ENCODE measurements around the gene CDC42EP5.
A peak's percentile ranks its signal among the peaks of the same experiment; 100 is the strongest.

CDC42EP5 gene

GRCh38 chr19:54462655-54463530, 10.2 kb downstream of the CDC42EP5 start:
- peak; percentile 48 to 53 for DNase-seq (ENCODE audit: low read depth in 1 of 2, low spot score in 1 of 2)

- no peak for DNase-seq (ENCODE audit: low read depth in 1 of 2, low spot score in 1 of 2)
Measured at GRCh38 chr19:54462047-54462654, 10.9 kb downstream of the CDC42EP5 start.

GRCh38 chr19:54461613-54462012, 11.5 kb downstream of the CDC42EP5 start:
- DNase-seq (ENCODE audit: low read depth in 1 of 2, low spot score in 1 of 2), result no peak

DNA sequence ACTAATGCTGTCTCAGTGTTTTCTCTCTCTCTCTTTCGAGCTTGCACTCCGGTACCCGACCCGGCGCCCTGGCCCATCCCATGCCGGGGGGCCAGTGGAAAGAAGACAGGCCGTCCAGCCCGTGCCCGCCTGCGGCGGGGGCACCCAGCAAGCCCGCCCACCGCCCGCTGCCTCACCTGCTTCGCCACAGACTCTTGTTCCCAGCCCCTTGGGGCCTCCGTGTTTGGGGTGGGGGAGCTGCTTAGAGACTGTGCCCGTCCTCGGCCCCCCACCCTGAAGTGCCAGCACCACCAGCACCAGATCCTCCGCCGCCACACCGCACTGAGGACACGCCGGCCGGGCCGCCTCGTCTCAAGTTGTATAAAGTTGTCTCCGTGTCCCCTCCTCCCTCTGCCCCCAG, 11.9 kb downstream of the CDC42EP5 start:
- DNase-seq (ENCODE audit: low read depth in 1 of 2, low spot score in 1 of 2), result no peak

DNA sequence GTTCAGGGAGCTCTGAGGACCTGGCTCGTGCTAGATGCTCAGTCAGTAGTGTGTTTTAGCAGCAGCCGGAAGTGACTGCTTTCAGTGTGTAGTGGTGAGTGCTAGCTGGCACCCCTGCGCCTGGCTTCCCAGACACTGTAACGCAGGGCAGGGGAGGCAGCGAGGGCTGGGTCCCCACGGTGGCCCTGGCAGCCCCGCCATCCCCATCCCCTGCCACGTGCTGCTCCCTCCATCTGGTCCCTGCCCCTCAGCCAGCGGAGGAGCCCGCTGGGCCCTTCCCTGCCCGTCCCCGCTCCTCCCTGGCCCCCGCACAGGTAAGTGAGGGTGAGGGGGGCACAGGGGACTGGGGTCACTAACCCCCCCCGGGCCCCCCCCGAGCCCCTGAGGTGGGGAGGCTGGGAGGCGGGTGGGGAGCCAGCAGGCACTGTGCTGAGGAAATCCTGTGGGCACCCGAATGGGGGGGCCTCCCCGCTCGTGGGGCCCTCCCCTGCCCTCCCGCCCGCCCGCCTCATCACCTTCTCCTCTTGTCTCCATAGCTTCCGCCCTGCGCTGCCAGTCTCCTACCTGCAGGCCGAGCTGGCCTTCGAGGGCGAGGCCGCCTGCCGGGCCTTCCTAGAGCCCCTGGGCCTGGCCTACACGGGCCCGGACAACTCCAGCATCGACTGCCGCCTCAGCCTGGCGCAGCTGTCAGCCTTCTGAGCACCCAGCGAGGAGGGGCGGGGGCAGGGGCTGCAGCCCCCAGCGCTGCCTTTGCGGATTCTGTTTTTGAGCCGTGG, 12.7 kb downstream of the CDC42EP5 start:
- DNase-seq (ENCODE audit: low read depth in 1 of 2, low spot score in 1 of 2), result no peak

- no peak for DNase-seq (ENCODE audit: low read depth in 1 of 2, low spot score in 1 of 2)
Measured at GRCh38 chr19:54459282-54460229, 13.5 kb downstream of the CDC42EP5 start.

- DNase-seq (ENCODE audit: low read depth in 1 of 2, low spot score in 1 of 2), result no peak
Measured at GRCh38 chr19:54458648-54459281, 14.3 kb downstream of the CDC42EP5 start.

DNA sequence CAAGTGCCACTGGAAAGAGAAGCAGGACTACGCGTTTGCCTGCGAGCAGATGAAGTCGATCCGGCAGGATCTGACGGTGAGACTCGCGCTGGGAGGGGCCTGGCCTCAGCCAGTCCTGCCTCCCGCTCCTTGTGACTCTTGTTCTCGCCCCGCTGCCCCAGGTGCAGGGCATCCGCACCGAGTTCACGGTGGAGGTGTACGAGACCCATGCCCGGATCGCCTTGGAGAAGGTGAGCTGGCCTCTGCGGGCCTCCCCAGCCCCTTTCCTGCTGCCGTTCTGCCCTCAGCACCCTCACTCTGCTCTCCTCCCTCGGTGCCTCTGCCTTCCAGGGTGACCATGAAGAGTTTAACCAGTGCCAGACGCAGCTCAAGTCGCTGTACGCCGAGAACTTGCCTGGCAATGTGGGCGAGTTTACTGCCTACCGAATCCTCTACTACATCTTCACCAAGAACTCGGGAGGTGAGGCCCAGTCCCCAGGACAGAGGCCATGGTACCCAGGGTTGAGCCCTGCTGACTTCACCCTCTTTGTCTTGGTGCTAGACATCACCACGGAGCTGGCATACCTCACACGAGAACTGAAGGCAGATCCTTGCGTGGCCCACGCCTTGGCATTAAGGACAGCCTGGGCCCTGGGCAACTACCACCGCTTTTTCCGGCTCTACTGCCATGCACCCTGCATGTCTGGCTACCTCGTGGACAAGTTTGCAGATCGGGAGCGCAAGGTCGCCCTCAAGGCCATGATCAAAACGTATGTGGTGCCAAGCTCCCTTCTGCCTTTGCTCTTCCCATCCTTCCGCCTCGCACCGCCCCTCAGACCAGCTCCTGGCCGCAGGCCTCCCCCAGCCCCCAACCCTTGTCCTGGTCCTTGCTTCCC, 15.1 kb downstream of the CDC42EP5 start:
- DNase-seq (ENCODE audit: low read depth in 1 of 2, low spot score in 1 of 2), result no peak

DNA sequence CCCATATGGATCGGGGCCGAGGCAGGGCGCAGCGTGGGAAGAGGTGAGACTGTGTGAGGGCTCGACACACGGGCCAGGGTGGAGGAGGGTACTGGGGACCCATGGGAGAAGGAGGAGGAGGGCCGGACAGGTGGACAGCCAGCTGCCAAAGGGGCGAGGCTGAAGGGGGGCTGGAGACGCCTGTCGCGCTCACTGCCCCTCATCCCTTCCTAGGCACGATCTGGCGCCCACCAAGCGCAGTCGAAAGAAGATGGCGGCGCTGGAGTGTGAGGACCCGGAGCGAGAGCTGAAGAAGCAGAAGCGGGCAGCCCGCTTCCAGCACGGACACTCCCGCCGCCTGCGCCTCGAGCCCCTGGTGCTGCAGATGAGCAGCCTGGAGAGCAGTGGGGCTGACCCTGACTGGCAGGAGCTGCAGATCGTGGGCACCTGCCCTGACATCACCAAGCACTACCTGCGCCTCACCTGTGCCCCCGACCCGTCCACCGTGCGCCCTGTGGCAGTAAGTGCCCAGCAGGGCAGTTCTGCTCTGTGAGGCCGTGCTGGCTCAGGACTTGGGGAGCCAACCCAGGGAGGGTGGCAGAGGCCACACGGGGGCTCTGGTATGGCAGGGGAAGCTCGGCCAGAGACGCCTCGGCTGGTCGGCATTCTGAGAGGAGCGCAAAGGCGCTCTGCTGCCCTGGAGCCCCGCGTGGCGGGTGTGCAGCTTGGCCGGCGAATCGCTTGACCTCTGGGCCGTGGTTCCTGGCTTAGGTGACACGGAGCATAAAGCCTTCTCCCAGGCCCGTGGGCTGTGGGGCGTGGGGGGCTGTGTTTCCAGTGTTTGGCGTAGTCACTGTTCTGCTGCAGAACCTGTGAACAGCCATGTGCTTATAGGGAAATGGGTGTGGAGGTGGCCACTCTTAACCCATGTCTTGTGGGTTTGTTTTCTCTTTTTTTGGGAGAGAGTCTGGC, 16.4 kb downstream of the CDC42EP5 start:
- DNase-seq (ENCODE audit: low read depth in 1 of 2, low spot score in 1 of 2), result no peak

GRCh38 chr19:54455786-54456422, 17.2 kb downstream of the CDC42EP5 start:
- no peak for DNase-seq (ENCODE audit: low read depth in 1 of 2, low spot score in 1 of 2)

DNA sequence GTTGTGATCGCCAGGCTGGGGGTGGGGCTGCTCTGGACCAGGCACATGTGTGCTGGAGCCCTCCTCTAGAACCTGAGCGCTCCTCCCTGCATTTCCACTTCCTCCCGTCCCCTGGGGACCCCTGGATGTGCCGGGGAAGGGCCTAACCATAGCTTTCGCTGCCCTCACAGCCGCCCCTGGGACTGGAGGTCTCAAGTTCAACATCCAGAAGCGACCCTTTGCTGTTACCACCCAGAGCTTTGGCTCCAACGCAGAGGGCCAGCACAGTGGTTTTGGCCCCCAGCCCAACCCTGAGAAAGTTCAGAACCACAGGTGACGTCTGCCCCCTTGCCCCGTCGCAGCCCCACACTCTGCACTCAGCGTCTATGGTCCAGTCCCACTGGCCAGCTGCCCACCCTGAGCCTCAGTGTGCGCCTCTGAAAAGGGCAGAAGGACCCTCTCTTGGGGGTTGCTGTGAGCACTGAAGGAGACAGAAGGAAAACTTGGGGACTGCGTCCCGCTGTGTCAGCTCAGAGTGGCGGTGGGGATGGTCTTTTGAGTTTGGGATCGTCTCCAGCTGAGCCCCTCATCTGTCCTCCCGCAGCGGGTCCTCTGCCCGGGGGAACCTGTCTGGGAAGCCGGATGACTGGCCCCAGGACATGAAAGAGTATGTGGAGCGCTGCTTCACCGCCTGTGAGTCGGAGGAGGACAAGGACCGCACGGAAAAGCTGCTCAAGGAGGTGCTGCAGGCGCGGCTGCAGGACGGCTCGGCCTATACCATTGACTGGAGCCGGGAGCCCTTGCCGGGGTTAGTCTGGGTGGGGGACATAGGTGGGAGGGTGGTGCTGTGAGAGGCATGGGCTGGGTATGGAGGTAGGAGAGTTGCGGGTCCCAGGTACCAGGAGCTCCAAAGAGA, 18.1 kb downstream of the CDC42EP5 start:
- no peak for DNase-seq (ENCODE audit: low read depth in 1 of 2, low spot score in 1 of 2)

GRCh38 chr19:54453921-54454780, 18.9 kb downstream of the CDC42EP5 start:
- DNase-seq (ENCODE audit: low read depth in 1 of 2, low spot score in 1 of 2), result no peak

DNA sequence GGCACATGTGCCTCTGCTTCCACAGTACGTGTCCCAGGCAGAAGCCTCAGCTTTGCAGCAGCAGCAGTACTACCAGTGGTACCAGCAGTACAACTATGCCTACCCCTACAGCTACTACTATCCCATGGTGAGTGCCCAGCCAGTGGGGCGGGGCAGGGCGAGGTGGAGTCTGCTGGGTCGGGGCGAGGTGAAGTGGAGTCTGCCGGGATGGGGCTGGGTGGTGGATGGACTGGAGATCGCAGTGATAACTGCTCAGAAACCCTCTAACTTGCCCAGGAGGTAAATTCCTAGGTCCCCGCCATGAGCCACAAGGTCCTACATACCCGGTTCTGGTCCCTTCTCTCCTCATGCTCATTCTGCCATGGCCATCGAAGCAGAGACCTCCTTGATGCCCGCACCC, 20.5 kb downstream of the CDC42EP5 start:
- no peak for DNase-seq (ENCODE audit: low read depth in 1 of 2, low spot score in 1 of 2)

GRCh38 chr19:54451997-54452396, 21.1 kb downstream of the CDC42EP5 start:
- no peak for DNase-seq (ENCODE audit: low read depth in 1 of 2, low spot score in 1 of 2)

- no peak for DNase-seq (ENCODE audit: low read depth in 1 of 2, low spot score in 1 of 2)
Measured at GRCh38 chr19:54451331-54451871, 21.7 kb downstream of the CDC42EP5 start.

DNA sequence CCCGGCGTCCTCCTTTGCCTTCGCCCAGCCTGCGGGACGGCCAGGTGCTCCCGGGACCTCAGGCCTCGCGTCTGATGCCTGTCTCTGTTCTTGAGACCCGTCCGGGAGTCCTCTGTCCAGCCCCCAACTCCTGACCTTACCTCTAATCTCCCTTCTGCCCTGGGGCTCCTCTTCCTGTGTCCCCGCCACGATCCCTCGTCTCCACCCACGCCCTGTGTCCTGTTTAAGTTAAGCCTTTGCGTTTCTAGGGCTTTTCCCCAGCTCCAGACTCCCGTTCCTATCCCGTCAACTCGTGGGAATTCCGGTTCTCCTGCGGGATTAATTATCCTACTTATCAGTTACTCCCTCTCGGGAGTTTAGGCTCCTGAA, 23.4 kb downstream of the CDC42EP5 start:
- no peak for DNase-seq (ENCODE audit: low read depth in 1 of 2, low spot score in 1 of 2)
